GM19239 (cell line): ENCODE data around the gene PGLYRP4.

Experiments
- DNase-seq: peaks from one replicate; pipeline ENCODE4 v3.0.0; 2011; ENCODE audit warnings: low spot score; ENCODE audit not compliant: insufficient read length
- FAIRE-seq: peaks from 2 replicates; lab custom pipeline; 2011; peaks lifted over from hg19 to GRCh38; lab: Jason Lieb, UNC

Gene PGLYRP4

GRCh38 chr1:153380711-153381110, 32.1 kb upstream of the PGLYRP4 start:
- no peak for FAIRE-seq
- DNase-seq, result no peak

- DNase-seq, result no peak
- no peak for FAIRE-seq
Measured at GRCh38 chr1:153379591-153379990, 30.9 kb upstream of the PGLYRP4 start.

DNA sequence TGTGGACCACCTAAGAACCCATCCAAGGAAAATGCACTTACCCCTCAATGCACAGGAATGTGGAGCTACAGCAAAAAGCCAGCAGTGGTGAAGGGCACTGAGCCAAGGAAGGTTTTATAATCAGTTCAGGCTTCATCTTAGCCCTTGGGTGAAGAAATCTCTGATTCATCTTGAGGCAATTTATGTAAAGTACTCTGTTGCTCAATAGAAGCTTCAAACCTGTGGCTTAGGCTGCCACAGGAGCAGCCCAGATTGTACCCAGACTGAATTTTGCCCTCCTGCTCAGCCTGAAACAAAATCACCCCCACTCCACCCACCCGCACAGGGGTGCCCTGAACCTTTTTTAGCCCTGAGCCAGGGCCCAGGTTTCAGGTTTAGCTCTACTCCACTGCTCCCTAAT, 26.9 kb upstream of the PGLYRP4 start, which contains the start of gene S100A12:
Gene S100A12 (minus strand): TSS at position 111 of the 400 bp plus-strand sequence. CDS start 1,029 bp downstream, outside the sequence.
- DNase-seq, result no peak
- no peak for FAIRE-seq

GRCh38 chr1:153374071-153374470, 25.4 kb upstream of the PGLYRP4 start:
- DNase-seq (no peak), FAIRE-seq (no peak)

DNA sequence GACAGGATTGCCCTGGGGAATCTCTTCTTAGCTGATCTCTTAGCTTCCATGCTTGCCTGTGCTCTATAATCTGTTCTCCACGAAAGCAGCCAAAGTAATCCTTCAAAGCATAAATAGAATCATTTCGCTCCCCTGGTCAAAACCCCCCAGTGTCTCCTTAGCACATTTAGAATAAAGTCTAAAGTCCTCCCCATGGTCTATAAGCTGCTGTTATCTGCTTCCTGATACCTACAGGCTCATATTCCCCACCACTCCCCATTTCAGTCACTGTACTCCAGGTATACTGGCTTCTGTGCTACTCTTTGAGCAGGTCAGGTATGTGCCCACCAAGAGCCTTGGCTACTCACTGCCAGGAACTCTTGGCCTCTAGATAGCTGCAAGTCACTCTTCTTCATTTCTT, 23.9 kb upstream of the PGLYRP4 start:
- DNase-seq, result no peak
- no peak for FAIRE-seq

GRCh38 chr1:153371231-153371630, 22.6 kb upstream of the PGLYRP4 start:
- FAIRE-seq (no peak), DNase-seq (no peak)

GRCh38 chr1:153370146-153370545, 21.5 kb upstream of the PGLYRP4 start:
- no peak for FAIRE-seq

DNA sequence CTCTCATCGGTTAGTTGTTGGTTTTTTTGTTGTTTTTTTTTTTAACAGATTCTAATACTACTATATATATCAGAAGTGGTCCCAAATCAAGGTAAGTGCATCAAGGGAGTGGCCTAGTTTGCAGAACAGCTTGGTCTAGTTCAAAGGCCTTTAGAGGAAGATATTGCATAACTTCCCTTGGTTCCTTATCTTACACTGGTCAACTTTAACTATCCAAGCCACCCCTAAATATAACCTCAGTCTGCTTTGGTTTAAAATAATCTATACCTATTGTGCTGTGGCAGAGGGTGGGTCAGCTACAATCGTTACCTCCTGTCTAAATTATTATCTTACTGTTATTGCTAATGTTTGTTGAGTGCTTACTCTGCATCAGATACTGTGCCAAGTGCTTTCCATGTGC, 19.9 kb upstream of the PGLYRP4 start:
- FAIRE-seq (no peak), DNase-seq (no peak)

More at GRCh38 chr1:153370146-153370545, 21.5 kb upstream of the PGLYRP4 start:
- no peak for DNase-seq

- no peak for DNase-seq
- no peak for FAIRE-seq
Measured at GRCh38 chr1:153367090-153367489, 18.4 kb upstream of the PGLYRP4 start.

GRCh38 chr1:153366261-153366660, 17.6 kb upstream of the PGLYRP4 start:
- FAIRE-seq (no peak), DNase-seq (no peak)

DNA sequence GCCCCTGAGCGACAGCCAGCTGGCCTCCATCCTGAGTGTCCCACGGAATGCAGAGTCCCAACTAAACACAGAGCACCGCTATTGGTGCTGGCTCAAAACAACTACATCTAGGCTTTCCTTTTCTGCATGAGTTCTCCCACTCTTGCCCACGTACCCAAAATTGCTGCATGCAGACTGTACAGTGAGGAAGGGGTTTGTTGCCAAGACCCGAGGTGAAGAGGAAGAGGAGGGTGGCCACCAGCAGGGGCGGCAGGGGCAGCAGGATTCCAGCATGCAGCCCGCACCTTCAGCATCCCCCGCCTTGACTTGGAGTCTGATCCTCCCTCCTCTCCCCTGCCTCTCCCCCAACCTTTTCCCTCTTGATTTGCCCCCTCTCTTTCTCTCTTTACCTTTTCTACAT, 17.1 kb upstream of the PGLYRP4 start:
- no peak for FAIRE-seq
- DNase-seq, result no peak

GRCh38 chr1:153364766-153365666, 16.4 kb upstream of the PGLYRP4 start:
- no peak for FAIRE-seq
- DNase-seq, result no peak

DNA sequence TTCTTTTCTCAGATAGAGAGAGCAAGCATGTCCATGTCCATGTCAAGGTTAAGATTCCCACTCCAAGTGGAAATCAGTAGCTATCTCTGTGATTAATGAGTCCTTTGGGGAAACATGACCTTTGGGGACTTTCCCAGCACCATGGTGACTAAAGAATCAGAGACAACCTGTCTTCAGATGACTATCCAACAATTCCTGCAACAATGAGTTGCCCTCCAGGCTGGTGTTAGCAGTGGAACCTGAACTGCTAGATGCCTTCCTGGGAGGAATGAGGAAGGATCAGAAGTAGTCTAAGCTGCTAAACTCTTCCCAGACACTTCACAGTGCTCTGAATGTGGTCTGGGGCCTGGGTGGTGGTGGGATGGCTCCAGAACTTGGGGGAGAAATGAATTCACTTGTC, 15.5 kb upstream of the PGLYRP4 start:
- DNase-seq (no peak), FAIRE-seq (no peak)

GRCh38 chr1:153363641-153364040, 15.0 kb upstream of the PGLYRP4 start:
- DNase-seq, result no peak
- FAIRE-seq, result no peak

DNA sequence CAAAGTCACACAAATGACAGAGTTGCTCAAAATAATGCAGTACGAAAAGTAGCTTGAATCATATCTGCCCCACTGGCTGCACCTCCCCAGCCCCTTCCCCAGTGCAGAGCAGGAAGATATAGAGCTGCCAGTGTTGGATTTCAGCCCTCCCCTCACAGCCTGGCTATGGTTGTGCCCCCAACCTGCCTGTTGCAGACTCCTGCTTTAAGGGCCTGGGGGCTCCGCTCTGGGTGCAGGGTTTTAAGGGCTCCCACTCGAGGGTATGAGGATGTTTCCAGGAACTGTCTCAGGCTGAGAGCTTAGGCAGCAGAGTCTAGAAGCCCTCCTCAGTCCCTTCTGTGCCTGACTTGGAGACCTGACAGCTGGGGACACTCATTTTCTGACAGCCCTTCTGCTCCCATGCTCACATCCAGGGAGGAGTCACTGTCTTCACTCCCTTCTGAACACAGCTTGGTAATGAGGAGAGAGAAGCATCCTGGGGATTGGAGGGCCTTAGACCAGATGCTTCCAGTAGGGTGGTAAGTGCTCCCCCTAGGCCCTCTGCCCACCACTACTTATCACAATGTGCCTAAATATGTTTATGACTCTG, 13.6 kb upstream of the PGLYRP4 start:
- DNase-seq, result no peak
- FAIRE-seq, result no peak

GRCh38 chr1:153361480-153362109, 13.0 kb upstream of the PGLYRP4 start:
- FAIRE-seq (no peak), DNase-seq (no peak)

DNA sequence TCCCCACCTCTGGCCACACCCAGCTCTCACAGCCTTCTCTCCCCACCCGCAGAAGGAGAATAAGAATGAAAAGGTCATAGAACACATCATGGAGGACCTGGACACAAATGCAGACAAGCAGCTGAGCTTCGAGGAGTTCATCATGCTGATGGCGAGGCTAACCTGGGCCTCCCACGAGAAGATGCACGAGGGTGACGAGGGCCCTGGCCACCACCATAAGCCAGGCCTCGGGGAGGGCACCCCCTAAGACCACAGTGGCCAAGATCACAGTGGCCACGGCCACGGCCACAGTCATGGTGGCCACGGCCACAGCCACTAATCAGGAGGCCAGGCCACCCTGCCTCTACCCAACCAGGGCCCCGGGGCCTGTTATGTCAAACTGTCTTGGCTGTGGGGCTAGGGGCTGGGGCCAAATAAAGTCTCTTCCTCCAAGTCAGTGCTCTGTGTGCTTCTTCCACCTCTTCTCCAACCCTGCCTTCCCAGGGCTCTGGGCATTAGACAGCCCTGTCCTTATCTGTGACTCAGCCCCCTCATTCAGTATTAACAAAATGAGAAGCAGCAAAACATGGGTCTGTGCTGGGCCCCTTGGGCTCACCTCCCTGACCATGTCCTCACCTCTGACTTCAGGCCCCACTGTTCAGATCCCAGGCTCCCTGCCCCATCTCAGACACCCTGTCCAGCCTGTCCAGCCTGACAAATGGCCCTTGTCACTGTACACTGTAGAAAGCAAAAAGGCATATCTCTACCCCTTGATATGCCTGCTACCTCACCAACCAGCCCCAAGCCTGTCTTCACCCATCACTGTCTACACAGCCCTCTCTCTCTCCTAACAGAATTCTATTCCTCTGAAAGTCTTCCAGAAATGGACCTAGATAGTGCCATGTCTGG, 12.2 kb upstream of the PGLYRP4 start:
- FAIRE-seq (no peak), DNase-seq (no peak)

DNA sequence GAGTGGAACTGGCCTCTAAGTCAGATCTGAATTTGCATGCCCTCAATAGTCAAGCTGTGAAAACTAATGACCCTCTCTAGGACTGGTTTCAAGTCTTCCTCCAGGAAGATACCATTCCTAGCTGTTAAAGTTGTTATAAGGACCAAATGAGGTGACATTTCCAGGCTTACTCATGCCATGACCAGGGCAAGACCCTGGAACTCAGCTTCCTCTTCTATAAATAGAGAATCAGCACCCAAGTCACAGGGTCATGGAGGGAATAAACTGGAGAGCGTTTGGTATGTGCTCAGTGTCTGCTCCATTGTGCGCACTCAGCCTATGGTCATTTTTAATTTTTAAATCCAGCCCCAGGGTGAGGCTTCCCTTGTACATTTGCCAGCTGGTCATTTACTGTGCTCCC, 11.5 kb upstream of the PGLYRP4 start:
- DNase-seq, result no peak
- no peak for FAIRE-seq

GRCh38 chr1:153359241-153359640, 10.6 kb upstream of the PGLYRP4 start:
- FAIRE-seq, result no peak
- DNase-seq, result no peak

DNA sequence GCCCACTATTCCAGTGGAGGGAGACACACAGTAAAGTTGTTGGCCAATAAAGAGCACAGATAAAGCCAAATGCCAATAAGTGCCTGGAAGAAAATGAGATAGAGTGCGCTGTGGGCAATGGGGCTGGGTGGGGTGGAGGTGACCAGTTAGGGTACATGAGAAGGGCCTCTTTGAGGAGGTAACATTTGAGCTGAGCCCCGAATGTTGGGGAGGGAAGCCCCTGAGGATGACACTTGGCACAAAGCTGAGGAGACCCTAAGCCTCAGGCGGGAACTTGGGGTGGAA, 10.0 kb upstream of the PGLYRP4 start:
- no peak for FAIRE-seq
- no peak for DNase-seq
